ENCODE measurements around the gene CELF1.

DNA sequence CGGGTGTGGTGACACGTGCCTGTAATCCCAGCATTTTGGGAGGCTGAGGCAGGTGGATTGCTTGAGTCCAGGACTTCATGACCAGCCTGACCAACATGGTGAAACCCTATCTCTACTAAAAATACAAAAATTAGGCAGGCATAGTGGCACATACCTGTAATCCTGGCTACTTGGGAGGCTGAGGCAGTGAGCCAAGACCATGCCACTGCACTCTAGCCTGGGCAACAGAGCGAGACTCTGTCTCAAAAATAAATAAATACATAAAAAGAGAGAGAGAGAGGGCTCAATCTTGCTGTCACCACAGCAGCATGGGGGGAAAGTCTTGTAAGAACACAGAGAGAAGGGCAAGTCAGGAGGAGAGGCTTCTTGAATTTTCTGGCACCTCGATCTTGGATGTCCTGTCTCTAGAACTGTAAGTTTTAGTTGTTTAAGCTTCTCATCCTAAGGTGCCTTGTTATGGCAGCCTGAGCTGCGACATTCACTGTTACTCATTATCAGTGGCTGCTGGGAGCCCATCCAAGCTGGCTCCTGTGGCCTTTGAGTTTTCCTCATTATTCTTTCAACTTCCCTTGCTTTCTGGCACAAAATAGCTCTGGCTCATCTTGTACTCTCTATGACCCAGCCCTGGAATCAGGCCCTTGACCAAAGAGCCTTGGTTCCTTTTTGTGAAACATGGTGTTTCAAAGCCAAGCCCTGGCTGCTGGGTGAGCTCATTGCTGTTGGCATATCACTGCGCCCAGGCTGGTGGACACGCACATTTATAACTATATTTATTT, 118.7 kb downstream of the CELF1 start:
- TF ChIP-seq CTCF (IDR thresholded peaks at IDR 0.05) (no peak), POLR2A (IDR thresholded peaks at IDR 0.05) (no peak)

All from uterus (tissue), 2 donors.